GM21619 (cell line): Measurements from ENCODE around the gene SLC30A1.
A peak's percentile ranks its signal among the peaks of the same experiment; 100 is the strongest.
"Not testable (repeated sequence)": the region's sequence is repeated elsewhere in the genome, so short reads cannot be mapped to it uniquely, and the experiment has no call there.

Source experiments
- ATAC-seq: cut with Tn5 transposase; IDR thresholded peaks from one replicate; pipeline ENCODE4 v1.9.1; 2021; ENCODE audit not compliant: unreplicated experiment

Gene SLC30A1

DNA sequence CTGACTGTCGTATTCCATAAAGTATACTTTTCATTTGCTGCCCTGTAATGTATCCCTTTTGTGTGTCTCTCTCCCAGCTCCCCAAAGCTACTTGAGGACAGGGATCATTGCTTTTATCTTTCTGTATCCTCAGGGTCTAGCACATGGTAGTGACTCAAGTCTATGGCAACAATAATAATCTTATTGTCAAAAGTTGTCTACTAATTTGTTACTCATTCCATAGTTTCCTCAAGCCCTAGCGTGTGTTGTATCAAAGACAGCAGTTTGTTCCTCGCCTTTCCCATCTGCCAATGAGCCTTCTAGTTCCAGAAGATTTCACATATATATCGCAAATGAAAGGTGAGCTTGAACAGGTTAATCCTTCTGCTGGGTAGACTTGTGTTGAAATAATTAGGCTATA lies 9.8 kb upstream of the SLC30A1 start:
- ATAC-seq, result no peak

DNA sequence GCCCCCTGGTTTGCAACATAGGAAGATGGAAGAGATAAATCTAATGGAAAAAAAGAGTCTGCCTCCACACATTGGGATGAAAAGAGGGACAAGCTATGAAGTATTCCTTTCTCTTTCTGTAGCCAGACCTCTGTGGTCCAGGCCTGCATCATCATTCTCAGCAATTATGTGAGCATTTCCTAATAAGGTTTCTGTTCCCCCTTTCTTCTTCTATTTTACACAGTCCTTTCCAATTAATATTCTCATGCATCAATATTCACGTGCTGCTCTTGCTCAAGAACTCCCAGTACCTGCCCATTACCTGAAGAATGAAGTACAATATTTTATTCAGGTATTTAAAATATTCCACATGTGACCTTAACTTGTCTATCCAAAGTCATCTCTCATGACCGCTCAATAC lies 8.2 kb upstream of the SLC30A1 start:
- ATAC-seq, result no peak

DNA sequence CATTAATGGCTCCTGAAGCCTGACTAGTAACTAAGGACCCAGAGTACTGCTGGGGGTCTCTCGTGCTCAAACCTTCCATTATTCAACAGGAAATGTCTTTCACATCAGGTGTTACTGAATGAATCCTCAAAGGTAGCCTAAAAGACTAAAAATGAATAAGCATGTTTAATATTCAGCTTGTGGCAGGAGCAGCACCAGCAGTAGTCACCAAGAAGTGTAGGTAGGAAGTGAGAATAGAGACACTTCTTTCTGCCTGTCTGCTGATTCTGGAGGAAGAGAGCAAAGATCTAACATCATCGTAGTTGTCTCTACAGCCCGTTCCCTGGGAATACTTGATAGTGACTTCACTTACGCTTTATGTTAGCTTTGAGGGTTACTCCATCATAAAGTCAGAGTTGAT lies 7.6 kb upstream of the SLC30A1 start:
- ATAC-seq, result no peak

DNA sequence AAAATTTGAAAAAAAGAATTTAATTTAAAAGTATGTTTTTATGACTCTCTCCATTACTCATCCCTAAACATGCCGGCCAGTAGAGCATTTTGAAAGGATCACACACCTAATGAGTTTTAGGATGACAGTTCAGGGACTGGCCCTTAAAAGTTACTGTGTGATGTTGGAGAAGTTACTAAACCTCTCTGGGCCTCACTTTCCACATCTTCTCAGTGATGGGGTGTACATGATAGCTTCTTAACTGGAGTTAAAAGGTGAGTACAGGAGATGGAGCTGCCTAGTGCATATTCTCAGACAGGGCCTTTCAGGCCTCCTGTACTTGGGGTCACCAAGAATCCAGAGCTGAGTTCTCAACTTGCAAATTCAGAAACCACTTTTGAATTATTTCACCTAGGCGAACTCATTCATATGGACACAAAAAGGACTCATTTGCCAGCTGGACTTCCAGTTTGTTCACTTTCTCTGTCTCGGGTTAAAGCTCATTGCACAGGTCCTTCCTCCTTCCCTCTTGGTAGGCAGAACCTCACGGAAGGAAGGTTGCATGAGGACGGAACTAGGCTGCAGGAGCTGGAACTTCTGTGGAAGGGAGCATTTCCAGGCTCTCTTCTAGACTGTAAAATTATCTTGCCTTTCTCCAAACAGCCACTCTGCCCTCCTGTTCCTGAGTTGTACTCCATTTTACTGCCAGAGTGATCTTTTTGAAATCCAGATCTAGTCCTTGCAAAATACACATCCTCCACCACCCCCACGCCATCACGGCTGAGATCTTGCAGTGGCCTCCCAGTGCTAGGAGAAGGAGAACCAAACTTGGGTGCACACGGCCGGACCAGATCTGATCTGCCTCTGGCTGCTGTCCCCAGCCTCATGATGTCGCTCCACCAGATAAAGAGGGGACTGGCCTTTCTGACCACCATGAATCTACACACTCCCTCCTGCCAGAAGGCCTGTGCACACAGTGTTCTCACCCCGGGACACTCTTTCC lies 4.3 kb upstream of the SLC30A1 start:
- no peak for ATAC-seq

DNA sequence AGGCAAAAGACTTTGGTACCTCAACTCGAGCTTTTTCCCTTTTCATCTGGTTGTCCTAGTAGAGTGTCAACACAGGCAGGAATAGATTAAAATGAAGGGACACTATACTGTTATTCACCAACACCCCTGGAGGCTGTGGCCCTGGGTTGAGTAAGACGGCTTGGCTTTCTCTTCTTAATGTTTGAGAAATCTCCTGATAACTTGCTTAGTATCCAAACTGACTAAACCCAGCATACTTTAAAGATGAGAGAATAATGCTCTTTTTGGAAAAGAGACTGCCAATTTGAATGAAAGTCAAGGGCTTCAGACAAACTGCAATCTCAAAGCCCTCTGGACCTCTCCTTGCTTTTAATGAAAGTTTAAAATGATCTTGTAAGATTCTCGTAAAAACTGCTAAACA lies 2.6 kb upstream of the SLC30A1 start:
- no peak for ATAC-seq

DNA sequence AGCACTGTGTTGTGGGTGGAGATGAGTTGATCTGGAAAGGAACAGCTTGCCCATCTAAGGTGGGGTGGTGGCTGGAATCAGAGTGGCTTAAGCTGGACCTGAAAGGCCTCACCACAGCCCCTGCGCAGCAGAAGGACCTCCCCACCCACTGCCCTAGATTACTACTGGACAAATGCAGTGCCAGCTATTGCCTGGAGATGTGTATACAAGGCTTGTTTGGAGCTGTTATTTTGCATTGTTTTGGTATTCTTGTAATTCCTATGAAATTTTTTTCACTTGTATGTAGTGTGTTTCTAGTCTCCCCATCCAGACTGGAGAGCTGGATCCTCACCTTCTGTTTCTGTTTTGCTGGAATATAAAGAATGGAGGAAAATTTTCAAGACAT lies 1.3 kb upstream of the SLC30A1 start:
- ATAC-seq, result no peak

DNA sequence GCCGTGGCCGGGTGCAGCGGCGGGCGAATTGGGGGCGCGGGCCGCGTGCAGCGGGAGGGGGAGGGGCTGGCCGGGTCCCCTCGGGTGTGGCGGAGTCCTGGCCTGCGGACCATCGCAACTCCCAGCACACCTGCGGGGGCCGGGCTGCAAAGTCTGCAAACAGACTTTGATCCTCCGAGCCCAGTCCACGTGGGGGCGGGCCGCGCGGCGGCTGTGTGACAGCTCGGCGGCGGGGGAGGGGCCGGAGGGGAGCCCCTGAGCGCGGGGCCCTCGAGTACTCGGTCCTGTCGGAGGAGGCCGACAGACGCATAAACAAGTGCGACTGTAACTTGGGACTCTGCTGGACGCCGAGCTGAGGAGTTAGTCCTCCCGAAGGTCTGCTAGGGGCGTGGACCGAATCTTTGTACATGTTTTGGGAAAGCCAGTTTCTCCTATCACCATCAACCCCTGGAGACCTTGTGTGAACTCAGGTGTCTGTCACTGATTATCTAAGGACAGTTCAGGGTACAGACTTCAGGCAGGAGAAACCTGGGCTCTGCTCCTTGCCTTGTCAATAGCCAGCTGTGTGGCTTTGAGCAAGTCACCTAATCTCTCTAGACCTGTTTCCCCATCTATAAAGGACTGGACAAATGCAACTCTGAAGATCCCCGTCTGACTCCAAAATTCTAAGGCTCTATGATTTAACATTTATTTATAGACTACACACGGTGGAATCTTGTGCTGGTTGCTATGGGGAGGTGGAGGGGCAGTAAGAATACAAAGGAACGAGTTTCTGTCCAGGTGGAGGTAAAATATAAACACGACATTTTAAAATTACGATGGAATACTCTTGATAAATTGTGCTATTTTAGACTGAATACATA lies 710 bp upstream of the SLC30A1 start:
- peak; percentile 35 for ATAC-seq

DNA sequence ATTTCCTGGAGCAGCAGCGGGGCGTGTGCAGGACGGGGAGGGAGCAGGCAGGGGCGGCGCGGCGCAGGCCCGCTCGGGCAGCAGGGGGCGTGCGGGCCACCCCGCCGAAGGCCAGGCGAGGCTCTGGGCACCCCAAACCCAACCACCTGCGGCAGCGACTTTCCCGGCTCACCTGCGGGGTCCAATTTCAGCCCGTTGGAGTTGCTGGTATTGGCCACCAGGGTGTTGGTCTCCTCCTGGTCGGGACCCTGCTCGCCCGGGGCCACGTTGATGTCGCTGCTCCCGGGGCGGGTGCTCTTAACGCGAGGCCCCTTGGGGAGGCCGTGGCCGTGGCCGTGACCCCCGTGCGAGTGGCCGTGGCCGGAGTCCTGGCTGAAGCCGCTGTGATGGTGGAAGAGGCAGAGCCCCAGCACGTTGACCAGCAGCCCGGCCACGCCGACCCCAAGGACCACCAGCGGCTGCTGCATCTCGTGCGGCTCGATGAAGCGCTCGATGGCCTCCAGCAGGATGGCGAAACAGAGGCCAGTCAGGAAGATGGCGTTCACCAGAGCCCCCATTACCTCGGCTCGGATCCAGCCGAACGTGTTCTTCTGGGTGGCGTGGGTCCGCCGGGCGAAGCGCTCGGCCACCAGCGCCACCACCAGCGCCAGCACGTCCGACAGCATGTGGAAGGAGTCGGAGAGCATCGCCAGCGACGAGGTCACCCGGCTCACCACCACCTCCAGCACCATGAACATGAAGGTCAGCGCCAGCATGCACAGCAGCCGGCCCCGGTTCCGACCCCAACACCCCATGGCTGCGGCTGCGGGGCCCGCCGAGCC lies 932 bp downstream of the SLC30A1 start:
- ATAC-seq, result peak; percentile 42

DNA sequence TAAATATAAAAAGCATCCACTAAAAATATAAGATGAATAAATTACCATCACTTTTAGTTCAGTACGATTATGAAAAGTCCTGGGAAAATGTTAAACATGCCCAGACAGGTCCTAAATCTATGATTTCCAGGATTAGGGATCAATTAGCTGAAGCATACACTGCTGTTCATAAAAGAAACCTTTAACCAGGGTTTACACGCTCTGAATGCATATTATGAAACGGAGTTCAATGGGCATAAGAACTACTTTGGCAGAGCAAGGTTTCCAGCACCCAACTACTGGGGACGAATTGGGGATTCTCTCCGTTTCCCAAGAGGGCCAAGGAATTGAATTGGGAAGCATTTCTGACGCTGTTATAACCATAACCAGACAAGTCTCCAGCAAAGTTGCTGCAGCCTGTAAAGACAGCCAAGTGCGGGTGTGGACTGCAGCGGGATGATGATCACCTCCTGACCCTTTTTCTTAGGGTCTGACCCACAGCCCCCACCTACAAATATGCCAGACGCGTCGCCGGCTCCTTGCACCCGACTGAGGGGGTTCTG lies 1.6 kb downstream of the SLC30A1 start:
- ATAC-seq, result no peak

DNA sequence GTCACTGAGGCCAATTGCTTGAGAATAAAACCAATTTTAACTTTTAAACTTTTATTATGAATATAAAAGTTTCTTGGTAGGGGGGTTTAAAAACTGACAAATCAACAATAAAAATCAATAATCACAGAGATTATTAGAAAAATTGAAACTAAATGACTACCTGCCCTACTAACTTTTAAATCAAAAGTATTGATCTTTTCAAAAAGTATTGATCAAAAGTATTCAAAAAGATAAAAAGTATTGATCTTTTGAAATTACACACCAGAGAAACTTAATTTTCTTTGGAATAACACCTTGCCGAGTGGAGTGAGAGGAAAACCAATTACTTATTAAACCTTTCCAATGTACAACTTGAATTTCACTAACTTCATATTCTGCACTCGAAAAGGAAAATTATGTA lies 2.2 kb downstream of the SLC30A1 start:
- ATAC-seq, result no peak

DNA sequence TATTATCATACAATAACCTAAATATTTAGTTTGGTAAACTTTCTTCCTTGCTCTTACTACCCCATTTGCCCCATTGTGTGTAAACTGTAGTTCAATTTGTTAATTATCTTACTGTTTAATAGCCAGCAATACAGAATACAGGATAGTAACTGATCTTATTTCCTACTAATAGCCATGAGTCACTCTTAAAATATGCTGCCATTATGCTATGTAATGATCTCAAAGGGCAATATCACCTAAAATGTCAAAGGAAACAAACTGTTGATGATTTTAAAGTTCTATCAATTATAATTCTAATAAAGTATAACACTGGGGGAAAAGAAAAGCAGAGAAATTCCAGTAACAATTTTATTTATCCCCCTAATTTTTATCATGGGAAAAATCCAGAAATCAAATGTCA lies 4.3 kb downstream of the SLC30A1 start:
- ATAC-seq, result no peak

DNA sequence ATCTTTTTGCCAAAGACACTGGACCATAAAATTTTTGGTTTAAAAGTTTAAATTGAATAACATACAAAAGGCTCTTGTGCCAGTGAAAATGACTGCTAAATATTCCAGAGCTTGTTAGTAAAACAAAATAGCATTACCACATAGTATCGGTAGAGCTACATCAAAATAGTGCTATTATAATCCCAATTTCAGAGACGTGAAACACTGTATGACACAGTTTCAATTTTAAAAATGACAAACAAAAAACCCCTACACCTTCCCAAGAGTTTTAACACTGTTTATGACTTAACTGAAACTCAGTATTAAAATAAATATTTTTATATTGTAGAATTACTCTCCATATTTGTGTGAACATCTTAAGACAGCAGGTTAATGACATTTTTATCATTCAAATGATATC lies 7.0 kb downstream of the SLC30A1 start:
- ATAC-seq, result no peak

DNA sequence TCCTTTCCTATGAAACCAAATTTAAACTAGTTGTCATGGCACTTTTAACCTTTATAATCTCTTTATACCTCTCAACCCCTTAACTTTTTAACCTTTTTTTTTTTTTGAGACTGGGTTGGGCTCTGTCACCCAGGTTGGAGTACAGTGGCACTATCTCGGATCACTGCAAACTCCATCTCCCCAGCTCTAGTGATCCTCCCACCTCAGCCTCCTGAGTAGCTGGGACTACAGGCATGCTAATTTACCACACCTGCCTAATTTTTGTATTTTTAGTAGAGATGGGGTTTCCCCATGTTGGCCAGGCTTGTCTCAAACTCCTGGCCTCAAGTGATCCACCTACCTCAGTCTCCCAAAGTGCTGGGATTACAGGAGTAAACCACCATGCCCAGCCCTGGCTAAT lies 8.6 kb downstream of the SLC30A1 start:
- not testable (repeated sequence) for ATAC-seq

DNA sequence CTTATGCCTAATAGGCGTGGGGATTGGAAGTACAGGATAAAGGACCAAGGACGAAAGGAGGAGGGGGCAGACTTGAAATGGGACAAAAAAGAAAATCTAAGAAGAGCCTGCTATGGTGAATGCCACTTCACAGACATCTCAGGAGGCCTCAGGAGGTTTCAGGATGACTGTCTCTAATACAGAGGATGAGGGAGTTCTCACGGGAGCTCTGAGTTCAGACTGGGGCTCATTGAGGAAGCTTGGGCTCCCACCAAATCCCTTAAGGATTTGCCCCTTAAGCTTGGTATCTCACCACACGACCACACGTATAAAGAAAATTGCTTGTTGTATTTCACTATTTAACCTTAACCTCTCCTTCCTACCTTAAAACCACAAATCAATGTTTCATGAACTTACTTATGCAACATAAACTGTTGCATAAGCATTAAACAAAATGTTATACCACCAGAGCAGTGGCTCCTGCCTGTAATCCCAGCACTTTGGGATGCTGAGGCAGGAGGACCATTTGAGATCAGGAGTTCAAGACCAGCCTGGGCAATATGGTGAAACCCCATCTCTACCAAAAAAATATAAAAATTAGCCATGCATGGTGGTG lies 12.4 kb downstream of the SLC30A1 start:
- ATAC-seq, result peak; percentile 96

DNA sequence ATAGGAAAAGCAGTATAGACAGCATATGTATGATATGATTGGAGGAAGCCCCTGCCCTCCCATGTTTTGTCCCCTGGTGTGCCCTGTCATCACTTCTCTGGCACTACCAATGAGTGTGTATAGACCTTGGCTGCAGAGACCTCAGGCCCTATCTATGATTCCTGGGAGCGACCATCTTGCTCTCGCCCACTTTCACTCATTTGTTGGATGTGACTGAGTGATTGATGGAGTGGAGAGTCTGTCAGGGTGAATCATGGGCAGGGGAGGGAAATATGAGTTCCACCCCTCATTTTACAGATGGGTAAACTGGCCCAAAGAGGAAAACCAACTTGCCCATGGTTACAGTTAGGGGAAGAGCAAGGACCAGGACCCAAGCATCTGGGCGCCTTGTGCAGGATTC lies 14.9 kb downstream of the SLC30A1 start:
- ATAC-seq, result no peak

DNA sequence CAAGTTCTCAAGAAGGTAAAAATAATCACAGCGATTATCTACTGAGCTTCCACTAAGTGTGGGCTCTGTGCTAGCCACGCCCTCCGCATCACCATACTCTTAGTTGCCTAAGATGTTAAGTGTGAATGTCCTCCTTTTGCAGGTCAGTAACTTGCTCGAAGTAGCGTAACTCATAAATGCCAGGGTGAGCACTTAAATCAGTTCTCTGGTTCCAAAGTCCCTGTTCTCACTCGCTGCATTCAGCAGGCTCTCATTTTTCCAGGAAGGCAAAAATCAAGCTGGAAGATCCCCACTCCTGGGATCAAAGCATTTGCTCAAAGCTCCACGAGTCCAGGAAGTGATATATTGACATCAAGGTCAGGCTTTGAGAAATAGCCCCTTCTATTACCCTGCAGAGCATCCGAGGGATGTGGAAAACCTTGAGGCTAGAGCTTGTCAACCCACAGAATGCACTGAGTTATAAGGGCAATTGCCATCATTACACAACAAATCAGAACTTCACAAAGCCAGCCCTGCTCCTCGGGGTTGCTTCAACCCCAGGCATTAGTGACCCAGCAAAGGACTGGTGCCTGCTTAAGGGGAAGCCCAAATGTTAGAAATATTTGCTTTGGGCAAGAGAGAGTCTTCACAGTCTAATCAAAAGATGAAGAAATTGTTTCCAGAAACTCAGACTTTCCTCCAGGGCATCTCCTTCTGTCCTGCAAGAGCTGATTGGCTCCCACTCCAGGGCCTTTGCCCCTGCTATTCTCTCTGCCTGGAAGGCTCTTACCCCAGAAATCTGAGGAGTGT lies 19.5 kb downstream of the SLC30A1 start:
- ATAC-seq, result no peak

DNA sequence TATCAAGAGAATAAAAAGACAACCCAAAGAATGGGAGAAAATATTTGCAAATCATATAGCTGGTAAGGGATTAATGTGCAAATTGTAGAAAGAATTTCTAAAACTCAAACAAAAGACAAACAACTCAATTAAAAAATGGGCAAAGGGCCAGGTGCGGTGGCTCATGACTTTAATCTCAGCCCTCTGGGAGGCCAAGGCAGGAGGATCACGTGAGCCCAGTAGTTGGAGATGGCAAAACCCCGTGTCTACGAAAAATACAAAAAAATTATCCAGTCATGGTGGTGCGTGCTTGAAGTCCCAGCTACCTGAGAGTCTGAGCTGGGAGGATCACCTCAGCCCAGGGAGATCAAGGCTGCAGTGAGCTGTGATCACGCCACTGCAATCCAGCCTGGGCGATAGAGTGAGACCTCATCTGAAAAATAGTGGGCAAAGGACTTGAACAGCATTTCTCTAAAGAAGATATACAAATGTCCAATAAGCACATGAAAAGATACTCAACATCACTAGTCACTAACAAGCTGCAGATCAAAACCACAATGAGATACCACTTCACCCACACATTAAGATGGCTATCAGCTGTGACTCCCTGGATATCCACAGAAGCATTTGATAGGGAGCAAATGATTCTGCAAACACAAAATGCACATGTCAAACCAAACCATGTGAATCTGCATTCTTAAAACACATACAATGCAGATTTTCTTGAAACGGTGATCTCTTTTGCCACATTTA lies 20.9 kb downstream of the SLC30A1 start:
- no peak for ATAC-seq

DNA sequence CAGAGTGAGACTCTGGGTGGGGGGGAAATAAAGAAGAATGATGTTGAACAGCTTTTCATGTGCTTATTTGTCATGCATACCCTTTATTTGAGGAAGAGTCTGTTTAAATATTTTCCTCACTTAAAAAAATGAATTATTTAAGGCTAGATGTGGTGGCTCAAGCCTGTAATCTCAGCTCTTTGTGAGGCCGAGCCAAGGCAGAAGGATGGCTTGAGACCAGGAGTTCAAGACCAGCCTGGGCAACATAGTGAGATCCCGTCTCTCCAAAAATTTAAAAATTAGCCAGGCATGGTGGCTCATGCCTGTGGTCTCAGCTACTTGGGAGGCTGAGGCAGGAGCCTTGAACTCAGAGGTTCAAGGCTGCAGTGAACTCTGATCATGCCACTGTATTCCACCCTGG lies 25.4 kb downstream of the SLC30A1 start:
- no peak for ATAC-seq
